Esophagus squamous epithelium (tissue), 5 donors: ENCODE measurements around the gene RIPK1. TPM values are rescaled to one million over a fixed set of nuclear protein-coding genes. Genes with fewer than 3 reads are reported as not detected.

Experiments
- DNase-seq: peaks from one replicate; lab custom pipeline; 2025; lab: John Stamatoyannopoulos, UW
- H3K27ac ChIP-seq, 4 donors: fragments of 200-600 bp; sonication (generic); one replicate each; pipeline ENCODE4 v1.5.1; 2016 to 2019; ENCODE audit warnings: mild to moderate bottlenecking in 1 of 4
- H3K27me3 ChIP-seq, 4 donors: fragments of 200-600 bp; sonication (generic); 1 replicate in 3 of 4; 2 replicates in 1 of 4; pipeline versions ENCODE4 v1.5.1 to v1.6.0; 2017 to 2021; ENCODE audit warnings: antibody characterized with exemption in 1 of 4
- H3K36me3 ChIP-seq, 3 donors: fragments of 200-600 bp; sonication (generic); one replicate each; pipeline ENCODE4 v1.5.1; 2016 to 2019
- H3K4me1 ChIP-seq, 3 donors: fragments of 200-600 bp; sonication (generic); one replicate each; pipeline ENCODE4 v1.5.1; 2017 to 2019
- H3K4me3 ChIP-seq, 4 donors: fragments of 200-600 bp; sonication (generic); 1 replicate in 3 of 4; 2 replicates in 1 of 4; pipeline ENCODE4 v1.5.1; 2016 to 2019; ENCODE audit warnings: mild to moderate bottlenecking in 2 of 4, moderate library complexity in 1 of 4
- H3K9me3 ChIP-seq, 3 donors: fragments of 200-600 bp; sonication (generic); one replicate each; pipeline ENCODE4 v1.5.1; 2016 to 2019
- POLR2A ChIP-seq, 4 donors: fragments of 450-650 bp; IDR thresholded peaks; one replicate each; pipeline ENCODE4 v1.6.1; 2017; ENCODE audit warnings: antibody characterized with exemption in 4 of 4, mild to moderate bottlenecking in 4 of 4, moderate library complexity in 3 of 4
- WGBS, 2 donors: methylation state at CpG; one replicate each; pipeline ENCODE4 v1.1.5; 2018; 5-methylcytosine and 5-hydroxymethylcytosine counted together
- intact Hi-C: fragments of 100-400 bp; cut with DNase I; formaldehyde crosslinking; loops from one replicate; pipeline ENCODE4 v1.15.0; 2022
- small RNA-seq, 4 donors: library from RNA; depleted of rRNA; stranded (forward); fragments of <200 nt; gene quantifications; one replicate each; pipeline ENCODE3, GENCODE V24; 2016
- total RNA-seq, 4 donors: library from RNA; depleted of rRNA; stranded (reverse); fragments of >200 nt; gene quantifications; one replicate each; pipeline ENCODE4 v1.1.0, GENCODE V29; 2016
- TF ChIP-seq, protein P1 (sequence below), 6 experiments: fragments of 450-650 bp in 4 of 6; fragments of 200-600 bp in 2 of 6; sonication (generic) in 2 of 6; IDR thresholded peaks; one replicate each; pipeline ENCODE4 v1.5.1; 2016 to 2019; ENCODE audit warnings: antibody characterized with exemption in 6 of 6, mild to moderate bottlenecking in 4 of 6, moderate library complexity in 4 of 6
- donor health status: DM: yes; HTN: yes; CAD: no.

RIPK1 gene
- total RNA-seq, 4 donors from 2014 or later: 17.7 to 25.7 (median 20.9) TPM

DNA sequence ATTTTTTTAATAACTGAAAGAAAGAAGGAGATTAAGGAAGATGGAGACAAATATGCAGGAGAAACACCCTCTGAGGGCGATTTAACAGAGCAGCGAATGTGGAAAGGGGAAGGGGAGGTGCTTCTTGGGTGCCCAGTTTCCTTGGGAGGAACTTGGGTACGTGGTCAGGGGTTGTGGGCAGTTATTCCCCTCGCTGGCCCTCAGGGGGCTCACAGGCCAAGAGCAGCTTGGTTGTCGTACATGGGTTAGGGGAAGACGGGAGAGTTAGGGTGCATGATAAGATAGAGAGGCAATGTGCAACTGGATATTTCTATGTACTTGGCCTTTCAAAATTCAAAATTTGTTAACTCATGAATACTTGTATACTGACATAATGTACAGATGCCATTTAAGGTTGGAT is 96.1 kb downstream of the RIPK1 start:
- no peak for TF ChIP-seq POLR2A (IDR thresholded peaks at IDR 0.05)
- TF ChIP-seq, protein P1, sequence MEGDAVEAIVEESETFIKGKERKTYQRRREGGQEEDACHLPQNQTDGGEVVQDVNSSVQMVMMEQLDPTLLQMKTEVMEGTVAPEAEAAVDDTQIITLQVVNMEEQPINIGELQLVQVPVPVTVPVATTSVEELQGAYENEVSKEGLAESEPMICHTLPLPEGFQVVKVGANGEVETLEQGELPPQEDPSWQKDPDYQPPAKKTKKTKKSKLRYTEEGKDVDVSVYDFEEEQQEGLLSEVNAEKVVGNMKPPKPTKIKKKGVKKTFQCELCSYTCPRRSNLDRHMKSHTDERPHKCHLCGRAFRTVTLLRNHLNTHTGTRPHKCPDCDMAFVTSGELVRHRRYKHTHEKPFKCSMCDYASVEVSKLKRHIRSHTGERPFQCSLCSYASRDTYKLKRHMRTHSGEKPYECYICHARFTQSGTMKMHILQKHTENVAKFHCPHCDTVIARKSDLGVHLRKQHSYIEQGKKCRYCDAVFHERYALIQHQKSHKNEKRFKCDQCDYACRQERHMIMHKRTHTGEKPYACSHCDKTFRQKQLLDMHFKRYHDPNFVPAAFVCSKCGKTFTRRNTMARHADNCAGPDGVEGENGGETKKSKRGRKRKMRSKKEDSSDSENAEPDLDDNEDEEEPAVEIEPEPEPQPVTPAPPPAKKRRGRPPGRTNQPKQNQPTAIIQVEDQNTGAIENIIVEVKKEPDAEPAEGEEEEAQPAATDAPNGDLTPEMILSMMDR (IDR thresholded peaks at IDR 0.05): no peak
- peaks cover 0 to 43% (median 8%) of the 10 kb centered on the region in 3 donors for H3K4me1 ChIP-seq
- DNase-seq: no peak
- 84 to 91% methylated on average over 6 of the region's 6 CpGs for WGBS, 2 donors
- no peaks in the 10 kb centered on the region for H3K27me3 ChIP-seq
- no peak overlapping the region for H3K4me3 ChIP-seq
- no peaks in the 10 kb centered on the region for H3K36me3 ChIP-seq
- no peak overlapping the region for H3K27ac ChIP-seq
- intact Hi-C loops: no loop called here
- H3K9me3 ChIP-seq: no peaks in the 10 kb centered on the region

Small RNAs within 50 kb of the gene (small RNA-seq; reads per million reads assigned to genes)
- gene AL133351.4 (0 reads per million in 4 donors), gene RNA5SP201 (0 reads per million in 4 donors)

Other genes with a start within 250 kb of the RIPK1 start
- gene SERPINB1, start 226.6 kb upstream of the RIPK1 start, total RNA-seq: 1,000 to 10,000 TPM in 1 of 4 donors, 100 to 1,000 TPM in 3; 284 to 1,204 (median 702) TPM
- gene SERPINB9, start 165.2 kb upstream of the RIPK1 start, total RNA-seq: 10 to 100 TPM in 2 of 4 donors, 1 to 10 TPM in 2; 7.5 to 40.4 (median 12.1) TPM
- gene SERPINB6, start 96.9 kb upstream of the RIPK1 start, total RNA-seq: 10 to 100 TPM; 76.6 to 95.7 (median 84.4) TPM
- gene NQO2, start 68.6 kb upstream of the RIPK1 start, total RNA-seq: 10 to 100 TPM; 18.7 to 38.3 (median 26.5) TPM
- gene BPHL, start 50.2 kb downstream of the RIPK1 start, total RNA-seq: 10 to 100 TPM; 10.1 to 26.0 (median 11.8) TPM
- gene TUBB2A, start 89.0 kb downstream of the RIPK1 start, total RNA-seq: 100 to 1,000 TPM in 2 of 4 donors, 10 to 100 TPM in 2; 35.9 to 149 (median 93.5) TPM
- gene TUBB2B, start 159.2 kb downstream of the RIPK1 start, total RNA-seq: 1 to 10 TPM; 1.6 to 5.0 (median 3.2) TPM
- 10 to 100 TPM in 3 of 4 donors, 1 to 10 TPM in 1; 9.4 to 36.0 (median 14.9) TPM for gene PSMG4, start 190.5 kb downstream of the RIPK1 start, total RNA-seq